CD4-positive, alpha-beta T cell treated with Interleukin-1 beta for 1 hour (primary cell): ENCODE measurements around the gene EPN2.

ENCODE experiments used
- DNase-seq, 2 donors: peaks; one replicate each; pipeline ENCODE4 v3.0.0-alpha.2; 2020 to 2022

The EPN2 gene

DNA sequence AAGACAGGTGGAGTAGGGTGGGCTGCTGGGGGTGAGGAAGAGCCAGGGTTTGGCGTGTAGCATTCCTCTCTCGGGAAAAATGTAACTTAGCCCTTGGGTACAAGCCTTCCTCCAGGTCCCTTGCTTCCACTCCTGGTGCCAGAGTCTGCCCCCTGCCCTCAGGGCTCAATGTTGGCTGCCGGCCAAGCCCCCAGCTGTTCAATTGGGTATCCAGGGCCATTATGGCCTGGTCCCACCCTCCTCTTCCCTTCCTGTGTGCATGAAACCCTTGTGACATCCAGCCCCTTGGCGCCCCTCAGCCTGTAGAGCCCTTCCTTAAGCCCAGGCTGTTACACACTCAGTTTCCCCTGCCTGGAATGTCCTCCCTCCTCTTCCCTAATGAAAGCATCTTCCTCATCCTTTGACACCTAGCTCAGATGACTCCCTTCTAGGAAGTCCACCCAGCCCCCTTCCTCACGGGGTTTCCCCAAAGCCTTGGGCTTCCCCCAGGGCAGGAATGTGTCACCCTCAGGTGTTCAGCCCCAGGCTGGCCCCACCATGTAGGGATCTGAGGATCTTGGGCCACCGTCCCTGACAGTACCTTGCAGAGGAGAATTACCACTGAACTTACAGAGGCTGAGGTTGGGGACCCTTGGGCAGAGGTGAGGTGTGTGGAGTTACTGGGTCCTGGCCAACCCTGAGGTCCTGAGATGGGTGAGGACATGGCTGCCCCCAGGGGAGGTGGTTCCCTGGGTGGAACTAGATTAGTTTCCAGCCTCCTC, 95.4 kb downstream of the EPN2 start:
- no peak for DNase-seq

DNA sequence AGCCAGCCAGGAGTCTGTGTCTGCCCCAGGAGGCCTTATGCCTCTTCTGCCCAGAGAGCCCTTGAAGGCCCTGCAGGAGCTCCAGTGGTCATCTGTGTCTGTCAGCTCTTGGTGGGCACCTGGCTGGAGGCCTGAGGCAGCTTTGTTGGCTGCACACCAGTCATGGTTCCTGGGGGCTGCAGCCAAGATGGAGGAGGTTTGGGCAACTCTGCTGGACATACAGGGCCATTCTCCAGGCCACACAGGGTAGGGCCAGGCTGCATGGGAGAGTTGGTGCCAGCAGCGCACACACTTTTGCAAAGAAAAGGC, 95.9 kb downstream of the EPN2 start:
- no peak for DNase-seq

DNA sequence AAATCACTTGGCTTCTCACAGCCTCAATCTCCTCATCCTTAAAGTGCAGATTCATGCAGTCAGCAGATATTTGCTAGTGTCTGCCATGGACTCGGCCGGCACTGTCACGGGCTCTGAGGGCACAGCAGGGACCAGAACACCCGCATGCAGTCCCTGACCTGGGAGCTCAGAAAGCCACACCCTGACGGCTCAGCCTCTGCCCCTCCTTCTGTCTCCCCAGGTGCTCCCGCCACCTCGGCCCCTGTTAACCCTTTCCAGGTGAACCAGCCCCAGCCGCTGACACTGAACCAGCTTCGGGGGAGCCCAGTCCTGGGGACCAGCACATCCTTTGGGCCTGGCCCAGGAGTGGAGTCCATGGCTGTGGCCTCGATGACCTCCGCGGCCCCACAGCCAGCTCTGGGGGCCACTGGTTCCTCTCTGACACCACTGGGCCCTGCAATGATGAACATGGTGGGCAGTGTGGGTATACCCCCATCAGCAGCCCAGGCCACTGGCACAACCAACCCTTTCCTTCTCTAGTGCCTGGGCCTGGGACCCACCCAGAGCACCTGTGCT, 96.6 kb downstream of the EPN2 start:
- no peak for DNase-seq

DNA sequence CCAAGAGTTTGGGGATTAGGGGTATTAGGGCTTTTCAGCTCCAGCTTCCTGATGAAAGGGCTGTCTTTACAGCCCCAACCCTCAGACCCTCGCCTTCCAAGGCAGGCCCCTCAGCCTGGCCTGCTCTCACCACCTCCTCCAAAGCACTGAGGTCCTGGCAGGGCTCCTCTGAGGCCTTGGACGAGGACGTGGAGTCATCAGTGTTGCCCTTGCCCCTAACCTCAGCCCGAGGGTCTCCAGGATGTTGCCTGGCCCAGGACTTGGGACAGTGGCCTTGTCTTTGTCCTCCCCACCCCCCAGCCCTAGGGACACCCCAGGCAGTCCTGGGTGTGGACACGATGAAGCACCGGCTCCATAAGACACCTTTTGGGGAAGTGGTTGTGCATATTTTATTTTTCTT, 97.2 kb downstream of the EPN2 start:
- no peak for DNase-seq

DNA sequence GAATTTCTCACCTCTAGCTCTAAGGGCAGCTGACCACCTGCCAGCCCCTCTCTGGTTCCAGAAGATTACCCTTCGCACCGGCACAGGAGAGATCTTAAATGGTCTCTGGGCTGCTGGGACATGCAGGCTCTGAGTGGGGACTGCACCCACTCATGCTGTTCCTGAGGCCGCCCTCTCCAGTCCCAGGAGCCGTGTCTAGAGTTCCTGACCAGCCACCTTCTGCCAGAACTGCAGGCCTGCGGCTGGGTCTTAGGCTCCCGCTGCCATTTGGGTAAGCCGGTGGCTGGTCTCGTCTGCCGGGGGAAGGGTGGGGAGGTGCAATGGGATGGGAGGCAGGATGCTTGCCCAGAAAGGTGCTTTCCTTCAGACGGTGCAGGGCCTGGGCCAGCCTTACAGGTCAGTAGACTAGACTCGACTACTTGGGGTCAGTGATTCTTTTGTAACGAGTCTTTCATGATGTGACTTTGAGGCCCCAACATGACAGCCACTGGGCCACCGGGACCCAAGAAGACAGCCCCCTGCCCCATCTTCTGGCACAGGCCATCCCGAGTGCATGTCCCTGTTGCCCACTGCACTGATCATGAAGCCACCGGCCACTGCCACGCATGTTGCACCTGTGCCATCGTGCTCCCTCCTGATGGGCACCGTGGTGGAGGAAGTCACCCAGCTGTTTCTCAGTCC, 98.9 kb downstream of the EPN2 start:
- DNase-seq, result no peak

DNA sequence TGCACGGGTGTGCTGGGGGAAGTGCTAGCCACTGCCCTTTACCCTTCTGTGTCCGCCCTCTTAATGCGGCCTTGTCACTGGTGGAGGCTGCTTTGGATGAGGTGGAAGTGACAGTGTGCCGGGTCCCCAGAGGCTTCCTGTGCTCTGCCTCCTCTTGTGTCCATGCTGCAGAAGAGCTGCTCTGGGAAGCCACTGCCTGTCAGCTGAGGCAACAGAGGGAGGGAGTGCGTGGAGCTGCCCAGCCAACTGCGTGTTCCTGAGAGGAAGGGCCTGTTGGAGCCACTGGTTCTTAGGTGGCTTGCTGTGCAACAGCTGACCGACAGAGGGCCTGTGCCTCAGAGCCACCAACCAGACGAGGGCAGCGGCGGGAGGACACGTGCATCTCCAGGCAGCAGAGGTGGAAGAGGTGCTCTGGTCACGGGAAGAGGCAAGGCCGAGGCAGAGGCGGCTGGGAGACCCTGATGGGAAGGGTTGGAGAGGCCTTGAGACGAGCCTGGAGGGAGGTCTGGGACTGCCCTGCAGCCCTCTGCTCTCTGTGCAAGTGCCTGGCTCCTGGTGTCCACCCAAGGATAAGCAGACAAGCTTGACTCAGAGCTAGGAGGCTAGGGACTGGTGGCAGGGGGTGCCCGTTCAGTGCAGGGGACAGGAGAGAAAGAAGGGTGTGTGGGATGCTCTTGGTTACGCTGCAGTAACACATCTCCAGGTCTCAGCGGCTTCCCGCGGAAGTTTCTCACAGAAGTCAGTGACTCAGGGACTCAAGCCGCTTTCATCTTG, 100.0 kb downstream of the EPN2 start:
- DNase-seq, result no peak

DNA sequence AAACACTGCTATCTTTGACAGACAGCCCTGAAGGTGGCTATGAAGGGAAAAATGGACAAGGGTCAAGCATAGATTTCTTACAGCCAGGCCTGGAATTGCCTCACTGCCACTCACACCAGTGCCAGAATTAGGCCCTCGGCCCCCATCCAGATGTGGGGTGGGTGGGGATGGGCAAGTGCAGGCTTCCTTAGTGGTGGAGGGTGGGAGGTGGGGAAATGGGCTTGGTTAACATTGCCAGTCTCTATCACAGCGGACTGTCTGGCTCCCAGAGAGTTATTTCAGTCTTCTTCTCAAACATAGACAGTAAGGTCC, 100.5 kb downstream of the EPN2 start:
- no peak for DNase-seq

DNA sequence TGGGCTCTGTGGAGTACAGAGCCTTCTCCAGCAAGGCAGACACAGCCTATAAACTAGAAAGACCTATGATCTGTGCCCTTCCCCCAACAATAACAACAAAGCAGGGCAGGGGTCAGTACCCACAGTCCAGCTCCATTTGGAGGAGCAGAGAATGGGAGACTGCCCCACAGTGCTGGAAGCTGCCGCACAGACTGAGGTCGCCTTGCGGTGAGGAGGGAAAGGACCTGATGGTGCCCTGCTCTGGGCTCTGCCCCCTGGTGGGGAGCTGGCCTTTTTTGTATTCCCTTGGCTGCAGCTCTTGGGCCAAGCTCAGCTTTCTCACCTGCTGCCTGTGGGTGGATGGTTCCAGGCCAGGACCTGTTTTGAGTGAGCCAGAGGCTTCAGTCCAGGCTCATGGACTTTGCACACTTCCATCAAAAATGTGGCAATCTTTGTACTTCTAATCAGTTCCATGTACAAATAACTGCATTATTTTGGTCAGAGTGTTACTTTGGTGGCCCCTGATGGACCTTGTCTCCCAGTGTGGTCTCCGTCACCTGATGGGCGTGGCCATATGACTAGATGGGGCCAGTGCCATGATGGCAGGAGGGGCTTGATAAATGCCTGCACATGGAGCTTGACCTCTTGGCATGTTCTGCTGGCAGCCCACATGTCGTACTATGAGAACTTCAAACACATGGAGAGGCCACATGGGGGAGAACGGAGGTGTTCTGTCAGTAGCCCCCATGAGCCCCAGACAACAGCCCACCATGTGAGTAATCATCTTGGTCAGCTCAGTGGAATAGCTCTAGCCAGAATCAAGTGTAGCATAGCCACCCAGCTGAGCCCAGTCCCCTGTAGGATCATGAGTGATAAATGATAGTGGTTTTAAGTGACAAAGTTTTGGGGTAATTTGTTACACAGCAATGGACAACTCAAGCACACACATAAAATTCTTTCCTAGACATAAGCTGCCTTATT, 101.1 kb downstream of the EPN2 start:
- peak; percentile 67 to 75 for DNase-seq

DNA sequence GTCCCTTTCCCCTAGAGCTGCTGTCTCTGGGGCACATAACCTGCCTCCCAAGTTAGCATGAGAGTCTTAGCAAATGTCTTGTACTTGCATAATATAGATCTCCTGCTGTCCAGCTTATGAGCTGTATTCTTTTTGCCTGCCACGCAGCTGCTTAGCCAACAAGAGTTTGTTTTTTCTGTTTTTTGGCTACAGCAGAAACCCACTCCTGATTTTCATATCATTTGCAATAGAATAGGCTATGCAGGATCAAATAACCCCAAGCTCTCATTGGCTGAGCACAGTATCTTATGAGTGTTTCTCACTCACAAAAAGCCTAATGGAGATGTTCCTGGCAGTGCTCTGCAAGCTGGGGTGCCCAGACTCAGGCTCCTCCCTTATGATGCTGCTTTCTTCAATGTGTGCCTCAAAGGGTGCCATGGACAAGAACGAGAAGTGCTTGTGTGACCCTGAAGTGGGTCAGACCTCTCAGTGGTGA, 102.2 kb downstream of the EPN2 start:
- no peak for DNase-seq

DNA sequence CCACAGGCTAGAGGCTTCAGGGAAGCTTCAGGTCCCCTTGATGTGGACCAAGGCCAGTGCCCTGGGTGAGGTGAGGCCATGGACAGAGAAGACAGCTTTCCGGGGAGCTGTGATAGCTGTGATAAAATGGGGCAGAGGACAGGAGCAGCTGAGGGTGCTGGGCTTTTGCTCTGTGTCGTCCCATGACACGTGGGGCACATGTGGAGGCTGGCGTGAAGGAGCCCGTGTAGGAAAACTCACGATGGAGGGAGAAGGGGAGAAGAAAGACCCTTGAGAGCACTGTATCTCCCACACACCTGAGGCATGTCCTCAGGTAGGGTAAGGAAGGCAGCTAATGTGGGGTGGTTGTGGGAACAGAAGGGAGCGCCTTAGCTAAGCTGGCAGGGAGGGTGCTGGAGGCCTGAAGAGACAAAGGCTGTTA, 104.1 kb downstream of the EPN2 start:
- DNase-seq, result no peak

DNA sequence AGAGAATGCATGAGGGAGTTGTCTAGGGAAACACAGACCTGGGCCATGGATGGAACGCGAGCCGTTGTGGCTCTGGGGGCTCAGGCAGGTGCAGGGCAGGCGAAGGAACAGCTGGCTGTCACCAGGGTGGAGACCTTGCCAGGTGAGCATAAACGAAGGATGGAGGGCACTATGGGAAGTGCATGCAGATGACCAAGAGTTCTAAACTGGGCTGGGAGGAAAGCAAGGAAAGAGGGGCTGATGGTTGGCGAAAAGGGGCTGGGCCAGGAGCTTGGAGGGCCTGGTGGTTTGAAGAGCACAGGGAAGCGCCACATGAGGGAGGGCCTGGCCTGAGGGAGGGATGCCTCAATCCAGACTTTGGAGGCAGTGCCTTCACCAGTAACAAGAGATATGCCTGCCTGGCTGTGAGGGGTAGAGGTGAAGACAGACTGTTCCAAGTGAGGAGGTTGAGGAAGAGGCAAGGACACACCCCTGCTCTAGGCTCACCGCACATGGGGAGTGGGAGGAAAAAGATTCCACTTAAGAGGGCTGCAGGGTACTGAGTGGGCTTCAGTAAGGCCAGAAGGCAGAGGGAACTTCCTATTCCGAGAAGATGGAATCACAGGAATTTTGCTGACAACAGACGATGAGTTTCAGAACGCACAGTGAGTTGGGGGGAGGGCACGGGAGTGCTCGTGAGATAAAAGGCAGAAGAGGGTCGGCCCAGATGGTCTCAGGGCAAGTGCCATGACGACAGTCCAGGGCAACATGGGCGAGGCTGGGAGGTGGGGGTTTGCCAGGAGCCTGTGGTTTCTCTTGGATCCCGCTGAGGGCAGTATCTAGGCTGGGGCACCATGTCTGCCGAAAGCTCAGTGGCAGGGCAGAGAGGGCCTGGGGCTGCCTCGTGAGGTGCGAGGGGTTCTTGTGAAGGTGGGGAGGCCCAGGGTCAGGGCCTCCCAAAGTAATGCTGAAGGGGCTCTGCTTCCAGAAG, 104.8 kb downstream of the EPN2 start:
- no peak for DNase-seq

DNA sequence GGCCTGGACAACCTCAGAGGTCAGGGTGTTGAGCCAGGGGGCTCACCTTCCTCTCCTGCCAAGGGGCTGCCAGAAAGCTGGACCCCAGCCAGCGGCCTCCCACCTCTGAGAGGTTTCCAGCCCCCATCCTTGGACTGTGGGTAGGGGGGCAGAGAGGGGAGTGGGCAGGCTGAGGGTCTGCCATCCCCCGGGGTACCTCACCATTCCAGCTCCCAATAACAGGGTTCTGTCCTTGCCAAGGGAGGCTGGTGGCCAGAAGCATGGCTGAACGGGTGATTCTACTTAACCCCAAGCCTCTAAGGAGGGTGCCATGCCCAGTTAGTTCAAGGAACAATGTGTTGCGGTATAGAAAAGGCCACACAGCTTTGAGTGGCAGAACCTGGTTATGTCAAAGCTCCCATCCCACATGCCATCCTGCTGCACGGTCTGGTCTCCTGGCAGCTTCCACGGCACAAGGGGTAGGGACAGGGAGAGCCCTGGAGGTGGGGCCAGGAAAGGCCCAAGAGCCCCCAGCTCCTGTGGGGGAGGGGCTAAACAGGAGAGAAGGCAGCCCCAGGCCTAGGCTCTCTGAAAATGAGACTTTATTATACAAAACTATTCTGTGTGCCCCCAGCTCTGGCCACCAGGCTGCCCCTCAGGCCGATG, 105.6 kb downstream of the EPN2 start:
- no peak for DNase-seq

DNA sequence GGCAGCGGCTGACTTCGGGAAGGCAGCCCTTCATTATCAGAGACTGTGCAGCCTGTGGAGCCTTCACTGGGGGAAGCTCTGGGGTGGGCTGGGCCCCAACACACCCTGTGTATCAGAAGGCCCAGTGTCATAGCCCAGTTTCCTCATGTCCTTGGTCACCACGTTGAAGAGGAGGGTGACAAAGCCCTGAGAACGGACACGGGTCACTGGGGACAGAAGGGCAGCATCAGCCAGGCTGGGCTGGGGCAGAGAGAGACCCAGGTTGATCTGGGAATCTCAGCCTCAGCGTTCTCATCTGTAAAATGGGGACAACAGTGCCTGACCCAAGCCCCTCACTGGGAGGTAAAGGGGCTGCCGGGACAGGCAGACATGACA, 106.1 kb downstream of the EPN2 start:
- no peak for DNase-seq

DNA sequence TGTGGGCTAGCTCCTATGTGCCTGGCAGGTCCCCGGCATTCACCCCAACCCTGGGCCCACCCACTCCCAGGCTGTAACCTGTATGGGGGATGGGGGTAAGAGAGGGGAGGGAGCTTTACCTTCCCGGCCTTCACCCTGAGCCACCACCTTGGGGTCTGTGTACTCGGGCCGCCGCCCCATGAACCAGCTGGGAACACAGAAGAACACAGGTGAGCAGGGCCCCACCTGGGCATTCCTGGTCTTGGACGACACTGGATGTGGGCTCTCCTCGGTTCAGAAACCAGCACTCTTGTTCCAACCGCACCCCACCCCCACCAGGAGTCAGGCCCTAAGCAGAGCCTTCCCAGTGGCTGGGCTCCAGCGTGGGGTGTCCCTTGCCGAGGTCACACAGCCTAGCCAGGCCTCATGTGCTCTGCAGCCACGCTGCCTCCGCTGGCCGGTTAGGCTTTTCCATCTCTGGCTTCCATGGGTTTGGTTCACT, 106.5 kb downstream of the EPN2 start:
- DNase-seq, result no peak

DNA sequence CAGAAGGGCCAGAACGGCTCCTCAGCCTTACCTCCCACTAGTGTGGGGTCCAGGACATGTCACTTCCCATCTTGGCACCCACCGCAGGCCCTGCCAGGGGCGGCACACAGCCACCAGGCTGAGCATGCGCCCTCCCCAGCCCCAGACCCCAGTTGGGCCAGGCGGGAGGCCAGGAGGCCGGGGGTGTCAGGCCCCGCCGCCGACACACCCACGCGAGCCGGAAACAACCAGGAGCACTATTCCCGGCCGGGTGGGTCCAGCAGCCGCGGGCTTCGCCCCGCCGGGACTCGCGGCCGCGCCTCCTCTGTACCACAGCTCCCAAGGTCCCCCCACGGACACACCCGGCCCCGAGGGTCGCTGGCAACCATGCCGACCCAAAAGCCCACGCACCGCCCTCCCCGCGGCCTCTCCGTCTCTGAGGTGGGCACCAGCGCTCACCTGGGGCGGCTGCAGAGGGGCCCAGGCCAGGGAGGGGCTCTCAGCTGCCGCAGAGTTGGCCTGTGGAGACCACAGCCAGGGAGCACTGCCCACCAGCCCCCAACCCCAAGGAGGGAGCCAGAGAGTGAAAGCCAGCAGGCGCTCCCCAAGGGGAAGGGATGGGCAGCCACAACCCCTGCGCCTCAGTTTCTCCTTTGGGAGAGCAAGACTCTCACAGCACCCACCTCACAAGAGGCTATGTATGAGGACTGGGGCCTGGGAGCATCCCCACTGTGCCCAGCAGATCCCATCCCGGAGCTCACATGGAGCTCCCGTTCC, 107.3 kb downstream of the EPN2 start:
- DNase-seq, result no peak

DNA sequence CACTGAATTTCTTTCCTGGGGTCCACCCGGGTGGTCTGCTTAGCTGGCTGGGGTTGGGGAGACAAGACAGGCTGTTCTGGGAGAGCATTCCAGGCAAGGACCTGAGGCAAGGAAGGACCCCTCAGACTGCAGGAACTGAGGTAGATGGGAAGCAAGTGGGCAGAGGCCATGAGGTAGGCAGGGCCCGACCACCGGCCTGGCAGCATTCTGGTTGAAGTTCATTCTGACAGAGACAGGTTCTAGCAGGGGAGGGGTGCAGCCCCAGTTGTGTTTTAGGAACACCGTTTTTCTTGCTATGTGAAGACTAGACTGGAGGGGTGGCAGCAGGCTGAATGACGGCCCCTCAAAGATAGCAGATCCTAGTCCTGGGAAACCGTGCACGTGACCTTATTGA, 107.9 kb downstream of the EPN2 start:
- no peak for DNase-seq

DNA sequence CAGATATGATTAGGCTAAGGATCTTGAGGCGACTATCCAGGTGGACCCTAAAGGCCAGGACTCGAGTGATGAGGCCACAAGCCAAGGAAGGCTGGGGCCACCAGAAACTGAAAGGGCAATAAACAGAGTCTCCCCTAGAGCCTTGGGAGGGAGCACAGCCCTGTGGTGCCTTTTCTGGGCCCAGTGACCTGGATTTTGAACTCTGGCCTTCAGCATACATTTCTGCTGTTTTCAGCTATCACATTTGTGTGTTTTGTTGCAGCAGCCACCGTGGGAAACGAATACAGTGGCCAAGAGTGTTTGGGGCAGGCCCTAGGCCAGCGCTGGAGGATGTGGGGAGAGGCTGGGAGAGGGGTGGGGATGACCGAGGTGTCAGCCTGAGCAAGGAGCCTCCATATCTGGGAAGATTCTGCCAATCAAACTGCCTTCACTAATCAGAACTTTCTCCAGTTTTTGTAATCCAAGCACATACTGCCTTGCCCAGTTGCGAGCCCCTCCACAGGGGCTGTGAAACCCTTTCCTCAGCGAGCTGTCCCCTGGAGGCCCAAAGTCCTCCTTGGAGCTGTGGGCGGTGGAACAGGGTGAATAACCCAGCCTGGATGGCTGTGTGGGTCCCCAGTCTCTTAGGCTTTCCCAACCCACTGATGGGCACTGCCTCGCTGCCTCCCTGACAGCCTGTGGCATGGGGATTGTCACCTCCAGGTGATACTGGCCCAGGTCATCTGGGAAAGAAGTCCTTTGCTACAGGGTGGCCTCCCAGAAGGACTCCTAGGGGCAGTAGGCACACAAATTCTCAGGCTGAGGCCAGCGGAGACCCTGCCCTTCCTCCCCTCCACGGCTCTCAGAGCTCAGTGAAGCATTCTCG, 108.6 kb downstream of the EPN2 start:
- DNase-seq, result no peak

DNA sequence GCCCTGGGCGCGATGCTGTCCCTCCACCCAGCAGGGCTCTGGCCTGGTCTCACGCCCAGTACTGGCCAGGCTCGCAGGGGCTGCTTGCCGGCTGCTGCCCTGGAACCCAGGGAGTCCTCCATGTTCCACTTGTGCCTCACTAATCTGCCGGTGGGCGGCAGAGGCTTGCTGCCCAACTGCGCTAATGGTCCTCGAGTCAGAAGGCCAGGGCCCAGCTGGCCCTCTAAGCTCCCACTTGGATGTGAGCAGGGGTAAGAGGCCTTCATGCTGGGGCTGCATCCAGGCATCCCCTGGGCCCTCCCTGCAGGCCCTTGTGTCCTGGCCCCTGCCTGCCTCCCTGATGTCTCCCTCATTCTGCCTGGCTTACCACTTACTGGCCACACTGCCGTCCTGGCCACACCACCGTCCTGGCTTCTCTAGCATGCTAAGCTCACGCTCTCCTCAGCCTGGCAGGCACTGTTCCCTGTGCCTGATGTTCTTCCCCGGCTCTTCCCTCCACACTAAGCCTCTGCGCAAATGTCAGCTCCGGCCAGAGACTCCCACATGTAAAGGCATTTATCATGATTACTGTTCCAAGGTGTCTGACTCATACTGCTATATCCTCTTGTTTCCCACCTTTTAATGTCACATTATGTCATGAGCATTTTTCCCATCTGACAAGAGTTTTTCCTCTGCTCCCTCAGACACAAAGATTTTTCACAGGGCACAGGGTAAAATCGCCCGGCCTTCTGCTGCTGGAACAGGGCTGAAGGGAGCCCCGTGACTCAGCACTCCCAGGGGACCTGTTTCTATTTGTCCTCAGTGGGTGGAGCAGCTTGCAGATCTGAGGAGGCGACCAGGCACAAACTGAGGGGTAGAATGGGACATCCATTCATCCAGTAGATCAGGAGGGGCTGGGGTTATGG, 109.4 kb downstream of the EPN2 start:
- DNase-seq, result no peak
